Skeletal muscle tissue (tissue), 4 donors: ENCODE results near the gene GJB1. TPM values are rescaled to one million over a fixed set of nuclear protein-coding genes. Genes with fewer than 3 reads are reported as not detected.

Source experiments
- H3K27ac ChIP-seq: one replicate; pipeline ENCODE4 v1.7.0; 2013; ENCODE audit warnings: mild to moderate bottlenecking, low read depth, low read length, inconsistent platforms
- H3K27me3 ChIP-seq, 3 donors: one replicate each; pipeline ENCODE4 v1.7.0; 2013; ENCODE audit warnings: low read length in 3 of 3; ENCODE audit not compliant: control insufficient read depth in 3 of 3, insufficient read depth in 3 of 3
- H3K36me3 ChIP-seq, 3 donors: one replicate each; pipeline ENCODE4 v1.7.0; 2013; ENCODE audit warnings: low read length in 3 of 3; ENCODE audit not compliant: control insufficient read depth in 3 of 3, insufficient read depth in 3 of 3
- H3K4me1 ChIP-seq, 3 donors: one replicate each; pipeline ENCODE4 v1.7.0; 2013; ENCODE audit warnings: low read length in 3 of 3, mild to moderate bottlenecking in 3 of 3; ENCODE audit not compliant: control insufficient read depth in 3 of 3, insufficient read depth in 3 of 3
- H3K4me3 ChIP-seq, 3 donors: one replicate each; pipeline ENCODE4 v1.7.0; 2013; ENCODE audit warnings: low read length in 3 of 3
- H3K9ac ChIP-seq, 3 donors: one replicate each; pipeline ENCODE4 v1.7.0; 2013; ENCODE audit warnings: low read length in 3 of 3, mild to moderate bottlenecking in 3 of 3, moderate library complexity in 2 of 3, low read depth in 1 of 3
- H3K9me3 ChIP-seq, 3 donors: one replicate each; pipeline ENCODE4 v1.7.0; 2013; ENCODE audit warnings: low read length in 3 of 3; ENCODE audit not compliant: control insufficient read depth in 3 of 3
- total RNA-seq: library from RNA; depleted of rRNA; stranded (reverse); fragments of >200 nt; gene quantifications from one replicate; pipeline ENCODE4 v1.2.3, GENCODE V29; 2014
- donor health status: Osteomylitis.

The GJB1 gene
- total RNA-seq, 1 donor from 2014 or later: not detected

GRCh38 chrX:71183341-71183740 lies 39.7 kb upstream of the GJB1 start:
- Histone ChIP-seq H3K9me3 (no peaks in the 10 kb centered on the region), H3K27ac (no peak overlapping the region), H3K9ac (no peak overlapping the region), H3K4me3 (no peak overlapping the region), H3K4me1 (peaks cover 0 to 6% (median 5%) of the 10 kb centered on the region in 3 donors), H3K36me3 (no peaks in the 10 kb centered on the region), H3K27me3 (no peaks in the 10 kb centered on the region)

GRCh38 chrX:71184092-71184491 lies 38.9 kb upstream of the GJB1 start:
- Histone ChIP-seq H3K4me3 (no peak overlapping the region), H3K9ac (no peak overlapping the region), H3K27me3 (no peaks in the 10 kb centered on the region), H3K9me3 (no peaks in the 10 kb centered on the region), H3K4me1 (peaks cover 0 to 6% (median 5%) of the 10 kb centered on the region in 3 donors), H3K36me3 (no peaks in the 10 kb centered on the region), H3K27ac (no peak overlapping the region)

GRCh38 chrX:71184803-71185495 lies 38.1 kb upstream of the GJB1 start:
- H3K27me3 ChIP-seq: no peaks in the 10 kb centered on the region
- peaks cover 0 to 6% (median 5%) of the 10 kb centered on the region in 3 donors for H3K4me1 ChIP-seq
- no peak overlapping the region for H3K4me3 ChIP-seq
- H3K27ac ChIP-seq: no peak overlapping the region
- no peaks in the 10 kb centered on the region for H3K9me3 ChIP-seq
- no peaks in the 10 kb centered on the region for H3K36me3 ChIP-seq
- no peak overlapping the region for H3K9ac ChIP-seq

GRCh38 chrX:71191248-71191647 lies 31.8 kb upstream of the GJB1 start:
- Histone ChIP-seq H3K4me1 (no peaks in the 10 kb centered on the region), H3K9ac (no peak overlapping the region), H3K4me3 (no peak overlapping the region), H3K27me3 (no peaks in the 10 kb centered on the region), H3K36me3 (no peaks in the 10 kb centered on the region), H3K9me3 (no peaks in the 10 kb centered on the region), H3K27ac (no peak overlapping the region)

- no peaks in the 10 kb centered on the region for H3K4me1 ChIP-seq
- no peaks in the 10 kb centered on the region for H3K36me3 ChIP-seq
- no peak overlapping the region for H3K4me3 ChIP-seq
- H3K9ac ChIP-seq: no peak overlapping the region
- H3K27me3 ChIP-seq: no peaks in the 10 kb centered on the region
- no peaks in the 10 kb centered on the region for H3K9me3 ChIP-seq
- no peak overlapping the region for H3K27ac ChIP-seq
Measured at GRCh38 chrX:71195964-71196649, 26.9 kb upstream of the GJB1 start.

GRCh38 chrX:71198066-71198465 lies 25.0 kb upstream of the GJB1 start:
- Histone ChIP-seq H3K27me3 (no peaks in the 10 kb centered on the region), H3K4me1 (no peaks in the 10 kb centered on the region), H3K4me3 (no peak overlapping the region), H3K9ac (no peak overlapping the region), H3K27ac (no peak overlapping the region), H3K9me3 (no peaks in the 10 kb centered on the region), H3K36me3 (no peaks in the 10 kb centered on the region)

- Histone ChIP-seq H3K36me3 (no peaks in the 10 kb centered on the region), H3K9ac (no peak overlapping the region), H3K9me3 (no peaks in the 10 kb centered on the region), H3K27ac (no peak overlapping the region), H3K27me3 (no peaks in the 10 kb centered on the region), H3K4me1 (no peaks in the 10 kb centered on the region), H3K4me3 (no peak overlapping the region)
Measured at GRCh38 chrX:71199252-71200008, 23.6 kb upstream of the GJB1 start.

GRCh38 chrX:71210816-71211215 lies 12.2 kb upstream of the GJB1 start:
- H3K4me3 ChIP-seq: no peak overlapping the region
- no peak overlapping the region for H3K9ac ChIP-seq
- H3K27ac ChIP-seq: no peak overlapping the region
- H3K36me3 ChIP-seq: no peaks in the 10 kb centered on the region
- peaks cover 0 to 5% (median 3%) of the 10 kb centered on the region in 3 donors for H3K27me3 ChIP-seq
- no peaks in the 10 kb centered on the region for H3K9me3 ChIP-seq
- no peaks in the 10 kb centered on the region for H3K4me1 ChIP-seq

- Histone ChIP-seq H3K4me3 (no peak overlapping the region), H3K9ac (no peak overlapping the region), H3K36me3 (no peaks in the 10 kb centered on the region), H3K4me1 (no peaks in the 10 kb centered on the region), H3K9me3 (no peaks in the 10 kb centered on the region), H3K27me3 (peaks cover 0 to 5% (median 3%) of the 10 kb centered on the region in 3 donors), H3K27ac (no peak overlapping the region)
Measured at GRCh38 chrX:71212536-71212935, 10.5 kb upstream of the GJB1 start.

- Histone ChIP-seq H3K36me3 (no peaks in the 10 kb centered on the region), H3K9ac (no peak overlapping the region), H3K27ac (no peak overlapping the region), H3K4me1 (no peaks in the 10 kb centered on the region), H3K4me3 (no peak overlapping the region), H3K27me3 (peaks cover 0 to 5% (median 3%) of the 10 kb centered on the region in 3 donors), H3K9me3 (no peaks in the 10 kb centered on the region)
Measured at GRCh38 chrX:71214152-71214551, 8.9 kb upstream of the GJB1 start.
